ENCODE measurements around the gene CREB1. TPM values are rescaled to one million over a fixed set of nuclear protein-coding genes. Genes with fewer than 3 reads are reported as not detected.
A peak's percentile ranks its signal among the peaks of the same experiment; 100 is the strongest.

CREB1 gene
- total RNA-seq, 1 donor from 2014 or later = 164 TPM

DNA sequence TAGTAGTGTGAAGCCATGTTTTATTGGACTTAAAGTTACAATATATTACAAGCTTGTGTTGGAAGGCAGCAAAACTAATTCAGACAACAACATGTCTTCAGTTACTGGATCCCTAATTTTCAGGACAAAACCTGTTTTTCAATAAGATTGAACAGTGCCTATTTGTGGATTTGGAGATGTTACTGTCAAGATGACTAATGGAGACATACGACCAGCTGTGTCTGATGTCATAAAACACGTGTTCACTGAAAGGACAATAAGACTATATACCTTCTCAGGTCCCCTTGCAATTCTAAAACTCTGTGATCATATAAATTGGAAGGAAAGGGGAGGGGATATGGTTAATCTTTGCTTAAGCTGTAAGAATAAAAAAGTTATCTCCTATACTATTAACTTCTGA lies 73.7 kb downstream of the CREB1 start:
- no peaks in the 10 kb centered on the region for H3K9me3 Mint-ChIP-seq
- H3K79me2 ChIP-seq (ENCODE audit: low read depth) = no peaks in the 10 kb centered on the region
- no peak overlapping the region for H2AFZ ChIP-seq (replicated peaks)
- no peaks in the 10 kb centered on the region for H3K4me1 ChIP-seq
- H3K27me3 ChIP-seq = no peaks in the 10 kb centered on the region
- H3K36me3 ChIP-seq = peaks cover 10% of the 10 kb centered on the region
- no peaks in the 10 kb centered on the region for H3K27me3 Mint-ChIP-seq (ENCODE audit: insufficient read depth, low read depth)
- H3K4me2 ChIP-seq = no peak overlapping the region
- no peak overlapping the region for H3K9ac ChIP-seq
- H3K27ac Mint-ChIP-seq = no peak overlapping the region
- no peak overlapping the region for H3K4me3 Mint-ChIP-seq
- no peaks in the 10 kb centered on the region for H4K20me1 ChIP-seq (ENCODE audit: low read depth)
- no peaks in the 10 kb centered on the region for H3K9me3 ChIP-seq (ENCODE audit: low read depth)
- H3F3A ChIP-seq (ENCODE audit: low read depth) = peaks cover 49% of the 10 kb centered on the region
- DNase-seq (ENCODE audit: low spot score) = no peak
- H3K4me1 Mint-ChIP-seq = peaks cover 6% of the 10 kb centered on the region
- no peak overlapping the region for H3K4me3 ChIP-seq
- TF ChIP-seq EZH2 (IDR thresholded peaks at IDR 0.05) (no peak), CTCF (IDR thresholded peaks at IDR 0.05) (no peak), EZH2phosphoT487 (IDR thresholded peaks at IDR 0.05) (no peak)
- peaks cover 26% of the 10 kb centered on the region for H3K36me3 Mint-ChIP-seq
- H3K27ac ChIP-seq = peak overlapping the region; percentile 48

- no peaks in the 10 kb centered on the region for H3K79me2 ChIP-seq (ENCODE audit: low read depth)
- H3K4me1 ChIP-seq = no peaks in the 10 kb centered on the region
- H3K36me3 Mint-ChIP-seq = peaks cover 33% of the 10 kb centered on the region
- no peaks in the 10 kb centered on the region for H3K27me3 Mint-ChIP-seq (ENCODE audit: insufficient read depth, low read depth)
- TF ChIP-seq EZH2phosphoT487 (IDR thresholded peaks at IDR 0.05) = no peak
- TF ChIP-seq EZH2 (IDR thresholded peaks at IDR 0.05) = no peak
- no peak for TF ChIP-seq CTCF (IDR thresholded peaks at IDR 0.05)
- no peak overlapping the region for H3K27ac ChIP-seq
- H3K4me3 ChIP-seq = no peak overlapping the region
- peaks cover 11% of the 10 kb centered on the region for H3K36me3 ChIP-seq
- H3K9ac ChIP-seq = no peak overlapping the region
- no peak for DNase-seq (ENCODE audit: low spot score)
- no peak overlapping the region for H3K4me2 ChIP-seq
- H3K9me3 Mint-ChIP-seq = no peaks in the 10 kb centered on the region
- H3K9me3 ChIP-seq (ENCODE audit: low read depth) = no peaks in the 10 kb centered on the region
- peaks cover 51% of the 10 kb centered on the region for H3F3A ChIP-seq (ENCODE audit: low read depth)
- peaks cover 6% of the 10 kb centered on the region for H3K4me1 Mint-ChIP-seq
- H4K20me1 ChIP-seq (ENCODE audit: low read depth) = no peaks in the 10 kb centered on the region
- no peak overlapping the region for H3K27ac Mint-ChIP-seq
- no peak overlapping the region for H2AFZ ChIP-seq (replicated peaks)
- H3K4me3 Mint-ChIP-seq = no peak overlapping the region
- H3K27me3 ChIP-seq = no peaks in the 10 kb centered on the region
Measured at GRCh38 chr2:207606399-207606798, 76.6 kb downstream of the CREB1 start.

GRCh38 chr2:207606829-207607228 lies 77.1 kb downstream of the CREB1 start:
- Histone ChIP-seq H3K9ac (no peak overlapping the region), H2AFZ (replicated peaks) (no peak overlapping the region), H3K4me3 (no peak overlapping the region), H3F3A (ENCODE audit: low read depth) (peaks cover 47% of the 10 kb centered on the region), H3K79me2 (ENCODE audit: low read depth) (no peaks in the 10 kb centered on the region), H3K9me3 (ENCODE audit: low read depth) (no peaks in the 10 kb centered on the region), H3K4me1 (no peaks in the 10 kb centered on the region), H3K36me3 (peaks cover 11% of the 10 kb centered on the region), H4K20me1 (ENCODE audit: low read depth) (no peaks in the 10 kb centered on the region), H3K27ac (no peak overlapping the region), H3K4me2 (no peak overlapping the region), H3K27me3 (no peaks in the 10 kb centered on the region)
- no peak overlapping the region for H3K27ac Mint-ChIP-seq
- no peak overlapping the region for H3K4me3 Mint-ChIP-seq
- no peaks in the 10 kb centered on the region for H3K27me3 Mint-ChIP-seq (ENCODE audit: insufficient read depth, low read depth)
- DNase-seq (ENCODE audit: low spot score) = no peak
- no peaks in the 10 kb centered on the region for H3K9me3 Mint-ChIP-seq
- TF ChIP-seq EZH2phosphoT487 (IDR thresholded peaks at IDR 0.05) (no peak), CTCF (IDR thresholded peaks at IDR 0.05) (no peak), EZH2 (IDR thresholded peaks at IDR 0.05) (no peak)
- H3K4me1 Mint-ChIP-seq = peaks cover 2% of the 10 kb centered on the region
- H3K36me3 Mint-ChIP-seq = peaks cover 33% of the 10 kb centered on the region

Data from neural progenitor cell (in vitro differentiated cells).